Fibroblast of villous mesenchyme (primary cell): Measurements from ENCODE around the gene M6PR. TPM values are rescaled to one million over a fixed set of nuclear protein-coding genes. Genes with fewer than 3 reads are reported as not detected.
"Not testable (repeated sequence)": the region's sequence is repeated elsewhere in the genome, so short reads cannot be mapped to it uniquely, and the experiment has no call there.

Experiments used
- DNase-seq: peaks from one replicate; pipeline ENCODE4 v3.0.0-alpha.2; 2010; ENCODE audit warnings: low read depth
- H3K4me3 ChIP-seq: 2 replicates; pipeline ENCODE4 v1.5.1; 2011; ENCODE audit warnings: low read depth, mild to moderate bottlenecking, low read length
- total RNA-seq: library from RNA; depleted of rRNA; stranded (reverse); fragments of >200 nt; gene quantifications from 2 replicates; pipeline ENCODE4 v1.2.3, GENCODE V29; 2012
- TF ChIP-seq, protein P1 (sequence below): IDR thresholded peaks from 2 replicates; pipeline ENCODE4 v1.5.1; 2012; ENCODE audit warnings: low read depth, mild to moderate bottlenecking, low read length; ENCODE audit not compliant: insufficient read depth

M6PR gene
- total RNA-seq, 1 donor: 215 TPM

DNA sequence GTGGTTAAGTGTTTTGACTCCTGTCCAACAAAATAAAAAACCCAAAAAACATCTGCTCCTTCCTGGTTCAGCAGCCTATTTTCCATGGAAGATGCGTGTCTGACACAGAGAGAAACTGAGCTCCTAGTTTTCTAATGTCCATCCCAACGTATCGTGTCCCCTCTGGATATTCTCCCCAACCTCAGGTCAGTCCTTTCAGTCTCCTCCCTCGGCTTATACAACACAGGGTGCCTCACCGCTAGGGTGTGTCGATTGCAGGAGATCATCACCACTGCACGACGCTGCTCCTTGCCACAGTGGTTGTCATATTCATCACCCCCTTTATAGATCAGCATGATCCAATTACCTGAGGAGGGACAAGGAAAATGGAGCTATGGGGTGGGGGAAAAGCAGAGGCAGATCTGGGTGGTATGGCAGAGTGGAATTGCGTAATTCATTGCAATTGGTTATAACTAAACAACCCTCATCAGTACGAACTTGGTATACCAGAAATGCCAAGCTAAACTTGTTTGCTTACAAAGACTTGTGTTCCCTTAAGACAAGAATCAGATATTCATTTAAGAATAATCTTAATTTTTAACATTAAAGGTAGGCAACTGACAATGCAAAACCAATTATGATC lies 5.8 kb downstream of the M6PR start:
- H3K4me3 ChIP-seq: no peak overlapping the region
- DNase-seq: no peak
- TF ChIP-seq, protein P1, sequence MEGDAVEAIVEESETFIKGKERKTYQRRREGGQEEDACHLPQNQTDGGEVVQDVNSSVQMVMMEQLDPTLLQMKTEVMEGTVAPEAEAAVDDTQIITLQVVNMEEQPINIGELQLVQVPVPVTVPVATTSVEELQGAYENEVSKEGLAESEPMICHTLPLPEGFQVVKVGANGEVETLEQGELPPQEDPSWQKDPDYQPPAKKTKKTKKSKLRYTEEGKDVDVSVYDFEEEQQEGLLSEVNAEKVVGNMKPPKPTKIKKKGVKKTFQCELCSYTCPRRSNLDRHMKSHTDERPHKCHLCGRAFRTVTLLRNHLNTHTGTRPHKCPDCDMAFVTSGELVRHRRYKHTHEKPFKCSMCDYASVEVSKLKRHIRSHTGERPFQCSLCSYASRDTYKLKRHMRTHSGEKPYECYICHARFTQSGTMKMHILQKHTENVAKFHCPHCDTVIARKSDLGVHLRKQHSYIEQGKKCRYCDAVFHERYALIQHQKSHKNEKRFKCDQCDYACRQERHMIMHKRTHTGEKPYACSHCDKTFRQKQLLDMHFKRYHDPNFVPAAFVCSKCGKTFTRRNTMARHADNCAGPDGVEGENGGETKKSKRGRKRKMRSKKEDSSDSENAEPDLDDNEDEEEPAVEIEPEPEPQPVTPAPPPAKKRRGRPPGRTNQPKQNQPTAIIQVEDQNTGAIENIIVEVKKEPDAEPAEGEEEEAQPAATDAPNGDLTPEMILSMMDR: no peak

DNA sequence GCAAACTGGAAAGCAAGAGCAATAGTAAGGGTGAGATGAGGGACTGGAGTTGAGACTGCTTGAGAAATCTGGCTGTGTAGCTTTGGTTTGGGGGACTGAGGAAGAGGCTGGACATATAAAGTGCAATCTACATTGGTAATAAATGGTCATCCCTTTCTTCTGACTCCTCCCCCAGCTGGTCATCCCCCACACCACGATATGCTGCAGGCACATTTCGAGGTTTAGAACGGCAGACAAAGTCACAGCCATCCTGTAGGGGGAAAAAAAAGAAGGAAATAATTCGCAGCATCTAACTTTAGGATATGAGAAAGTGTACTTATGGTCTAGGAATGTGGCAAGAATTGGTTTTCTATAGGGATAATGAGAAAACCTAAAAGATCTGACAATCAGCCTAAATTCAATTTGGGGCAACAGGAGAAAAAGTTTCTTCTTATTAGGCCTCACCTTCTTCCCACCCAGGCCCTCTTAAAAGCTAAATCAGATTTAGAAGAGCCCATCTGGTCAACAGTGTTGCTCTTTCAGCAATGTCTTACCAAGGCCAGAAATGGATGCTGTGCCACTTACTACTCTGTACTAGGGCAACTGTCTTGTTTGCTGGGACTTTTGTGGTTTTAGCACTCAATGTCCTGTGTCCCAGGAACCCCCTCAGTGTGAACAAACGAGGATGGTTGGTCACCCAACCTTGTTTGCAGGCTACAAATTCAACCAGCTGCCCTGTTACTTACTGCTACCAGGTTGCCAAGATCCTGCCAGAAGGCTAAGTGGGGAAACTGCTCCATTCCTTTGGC lies 7.6 kb downstream of the M6PR start:
- no peak overlapping the region for H3K4me3 ChIP-seq
- DNase-seq: no peak
- TF ChIP-seq, protein P1: no peak

DNA sequence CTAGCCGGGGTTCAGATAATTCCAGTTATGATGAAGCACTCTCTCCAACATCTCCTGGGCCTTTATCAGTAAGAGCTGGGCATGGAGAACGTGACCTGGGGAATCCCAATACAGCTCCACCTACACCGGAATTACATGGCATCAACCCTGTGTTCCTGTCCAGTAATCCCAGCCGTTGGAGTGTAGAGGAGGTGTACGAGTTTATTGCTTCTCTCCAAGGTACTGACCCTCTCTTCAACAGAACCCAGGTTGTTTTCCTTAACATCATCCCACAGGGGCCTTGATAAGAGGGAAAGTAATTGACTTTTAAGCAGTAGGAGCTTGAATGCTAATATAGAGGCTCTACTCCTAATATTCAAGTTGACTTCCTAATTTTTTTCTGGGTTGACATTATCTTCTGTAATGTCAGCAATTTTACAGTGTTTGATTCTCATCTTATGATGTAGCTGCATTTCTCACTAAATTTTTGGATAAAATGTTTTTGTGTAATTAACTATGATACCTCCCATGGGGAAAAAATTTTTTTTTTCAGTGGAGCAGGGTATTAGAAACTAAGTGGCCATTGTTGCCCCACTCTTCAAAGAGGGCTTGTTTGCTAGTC lies 11.5 kb downstream of the M6PR start:
- not testable (repeated sequence) for DNase-seq, H3K4me3 ChIP-seq

DNA sequence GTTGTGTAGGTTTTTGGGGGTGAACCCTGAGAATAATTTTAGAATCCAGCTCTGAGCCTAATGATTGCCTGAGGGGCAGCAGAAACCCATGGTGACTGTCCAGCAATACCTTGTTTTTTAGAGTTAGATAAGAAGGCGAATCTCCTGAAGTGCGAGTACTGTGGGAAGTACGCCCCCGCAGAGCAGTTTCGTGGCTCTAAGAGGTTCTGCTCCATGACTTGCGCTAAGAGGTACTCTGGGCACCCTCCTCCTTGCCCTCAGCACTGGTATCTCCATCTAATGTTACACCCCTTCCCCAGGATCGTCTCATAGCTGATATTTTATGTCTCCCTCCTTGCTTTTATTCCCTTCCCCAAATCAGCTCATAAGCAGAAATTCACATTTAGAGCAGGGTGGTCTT lies 12.7 kb downstream of the M6PR start:
- H3K4me3 ChIP-seq: no peak overlapping the region
- DNase-seq: no peak
- TF ChIP-seq, protein P1: no peak

DNA sequence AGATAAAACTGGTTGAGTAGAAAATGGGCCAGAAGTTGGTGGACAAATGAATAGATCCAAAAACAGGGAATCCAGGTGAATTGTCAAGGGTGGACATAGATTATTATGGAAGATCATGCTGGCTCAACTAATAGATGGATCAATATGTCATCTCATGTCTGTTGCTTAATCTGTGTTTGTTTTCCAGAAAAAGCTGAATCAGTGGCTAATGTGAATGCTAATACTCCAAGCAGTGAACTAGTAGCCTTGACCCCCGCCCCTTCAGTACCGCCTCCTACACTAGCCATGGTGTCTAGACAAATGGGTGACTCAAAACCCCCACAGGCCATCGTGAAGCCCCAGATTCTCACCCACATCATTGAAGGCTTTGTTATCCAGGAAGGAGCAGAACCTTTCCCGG lies 15.4 kb downstream of the M6PR start:
- H3K4me3 ChIP-seq, DNase-seq: not testable (repeated sequence)

DNA sequence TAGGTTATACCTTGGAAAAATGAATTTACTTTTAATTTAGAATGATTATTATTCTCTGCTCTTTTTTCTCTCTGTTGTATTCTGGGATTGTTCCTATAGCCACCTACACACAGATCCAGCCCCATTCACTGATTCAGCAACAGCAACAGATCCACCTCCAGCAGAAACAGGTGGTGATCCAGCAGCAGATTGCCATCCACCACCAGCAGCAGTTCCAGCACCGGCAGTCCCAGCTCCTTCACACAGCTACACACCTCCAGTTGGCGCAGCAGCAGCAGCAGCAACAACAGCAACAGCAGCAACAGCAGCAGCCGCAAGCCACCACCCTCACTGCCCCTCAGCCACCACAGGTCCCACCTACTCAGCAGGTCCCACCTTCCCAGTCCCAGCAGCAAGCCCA lies 17.0 kb downstream of the M6PR start:
- DNase-seq, H3K4me3 ChIP-seq: not testable (repeated sequence)

DNA sequence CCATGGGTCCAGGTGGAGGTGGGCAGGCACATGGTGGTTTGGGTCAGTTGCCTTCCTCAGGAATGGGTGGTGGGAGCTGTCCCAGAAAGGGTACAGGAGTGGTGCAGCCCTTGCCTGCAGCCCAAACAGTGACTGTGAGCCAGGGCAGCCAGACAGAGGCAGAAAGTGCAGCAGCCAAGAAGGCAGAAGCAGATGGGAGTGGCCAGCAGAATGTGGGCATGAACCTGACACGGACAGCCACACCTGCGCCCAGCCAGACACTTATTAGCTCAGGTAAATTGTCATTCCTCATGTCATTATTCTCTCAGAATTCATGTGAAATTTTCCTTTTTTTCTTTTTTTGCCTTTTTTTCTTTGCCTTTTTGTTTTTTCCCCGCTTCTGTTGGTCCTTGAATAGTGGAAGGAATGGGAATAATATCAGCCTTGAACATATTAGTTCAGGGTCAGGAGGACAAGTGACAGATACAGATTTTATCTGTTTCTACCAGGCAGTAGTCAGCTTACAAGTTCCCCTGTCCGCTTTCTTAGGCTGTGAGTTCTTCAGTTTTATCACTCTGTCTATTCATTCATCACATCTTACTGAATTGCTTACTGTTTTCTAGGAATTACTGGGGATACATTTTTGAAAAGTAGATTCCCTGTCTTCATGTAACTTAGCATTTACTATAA lies 18.7 kb downstream of the M6PR start:
- DNase-seq, H3K4me3 ChIP-seq: not testable (repeated sequence)

DNA sequence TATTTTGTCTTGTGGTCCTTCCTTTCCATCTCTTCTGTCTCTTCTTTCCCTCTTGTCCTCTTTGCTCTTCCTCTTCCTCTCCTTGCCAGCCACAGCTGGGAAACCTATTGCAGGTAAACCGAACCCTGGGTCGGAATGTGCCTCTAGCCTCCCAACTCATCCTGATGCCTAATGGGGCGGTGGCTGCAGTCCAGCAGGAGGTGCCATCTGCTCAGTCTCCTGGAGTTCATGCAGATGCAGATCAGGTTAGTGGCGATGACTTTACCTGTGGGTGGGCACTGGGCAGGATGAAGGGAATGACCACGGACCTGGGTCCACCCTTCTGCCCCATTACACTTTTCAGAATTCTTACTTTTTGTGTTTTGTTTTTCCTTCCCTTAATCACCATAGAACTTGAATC lies 26.9 kb downstream of the M6PR start:
- DNase-seq: no peak
- TF ChIP-seq, protein P1: no peak
- no peak overlapping the region for H3K4me3 ChIP-seq

DNA sequence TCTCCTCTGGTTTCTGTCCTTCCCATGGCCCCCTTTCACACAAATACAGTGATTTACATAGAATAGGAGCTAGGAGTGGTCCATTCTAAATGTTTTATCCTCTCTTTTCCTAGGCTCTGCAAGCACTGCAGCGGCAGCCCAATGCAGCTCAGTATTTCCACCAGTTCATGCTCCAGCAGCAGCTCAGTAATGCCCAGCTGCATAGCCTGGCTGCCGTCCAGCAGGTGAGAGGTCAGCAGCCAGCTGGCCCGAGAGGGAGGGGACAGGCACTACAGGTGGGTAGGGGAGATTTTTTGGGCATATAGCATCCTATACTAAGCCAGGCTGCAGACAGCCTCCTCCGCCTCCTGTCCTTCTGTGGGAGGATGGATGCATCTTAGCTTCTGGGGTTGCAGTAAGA lies 29.8 kb downstream of the M6PR start:
- not testable (repeated sequence) for DNase-seq, H3K4me3 ChIP-seq
